ENCODE measurements around the gene INO80B. TPM values are rescaled to one million over a fixed set of nuclear protein-coding genes. Genes with fewer than 3 reads are reported as not detected.
"Not testable (repeated sequence)": the region's sequence is repeated elsewhere in the genome, so short reads cannot be mapped to it uniquely, and the experiment has no call there.

Gene INO80B
- total and polyA plus RNA-seq, 8 donors: 23.8 to 44.5 (median 34.3) TPM

GRCh38 chr2:74417763-74418162 is 37.1 kb upstream of the INO80B start:
- Histone ChIP-seq H3K4me1 (peaks cover 4 to 36% of the 10 kb centered on the region in 2 donors), H3K9me3 (no peaks in the 10 kb centered on the region), H3K27ac (no peak overlapping the region), H3K27me3 (peaks cover 0 to 36% of the 10 kb centered on the region in 2 donors), H3K4me3 (no peak overlapping the region), H3K36me3 (no peaks in the 10 kb centered on the region)
- intact Hi-C loops (cut with DNase I): no loop called here
- DNase-seq (no peak), ATAC-seq (no peak)
- TF ChIP-seq, protein P1, sequence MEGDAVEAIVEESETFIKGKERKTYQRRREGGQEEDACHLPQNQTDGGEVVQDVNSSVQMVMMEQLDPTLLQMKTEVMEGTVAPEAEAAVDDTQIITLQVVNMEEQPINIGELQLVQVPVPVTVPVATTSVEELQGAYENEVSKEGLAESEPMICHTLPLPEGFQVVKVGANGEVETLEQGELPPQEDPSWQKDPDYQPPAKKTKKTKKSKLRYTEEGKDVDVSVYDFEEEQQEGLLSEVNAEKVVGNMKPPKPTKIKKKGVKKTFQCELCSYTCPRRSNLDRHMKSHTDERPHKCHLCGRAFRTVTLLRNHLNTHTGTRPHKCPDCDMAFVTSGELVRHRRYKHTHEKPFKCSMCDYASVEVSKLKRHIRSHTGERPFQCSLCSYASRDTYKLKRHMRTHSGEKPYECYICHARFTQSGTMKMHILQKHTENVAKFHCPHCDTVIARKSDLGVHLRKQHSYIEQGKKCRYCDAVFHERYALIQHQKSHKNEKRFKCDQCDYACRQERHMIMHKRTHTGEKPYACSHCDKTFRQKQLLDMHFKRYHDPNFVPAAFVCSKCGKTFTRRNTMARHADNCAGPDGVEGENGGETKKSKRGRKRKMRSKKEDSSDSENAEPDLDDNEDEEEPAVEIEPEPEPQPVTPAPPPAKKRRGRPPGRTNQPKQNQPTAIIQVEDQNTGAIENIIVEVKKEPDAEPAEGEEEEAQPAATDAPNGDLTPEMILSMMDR (IDR thresholded peaks at IDR 0.05): no peak

- no peak for ATAC-seq
- H3K36me3 ChIP-seq: no peaks in the 10 kb centered on the region
- intact Hi-C loops (cut with DNase I): no loop called here
Measured at GRCh38 chr2:74418312-74418711, 36.6 kb upstream of the INO80B start.

DNA sequence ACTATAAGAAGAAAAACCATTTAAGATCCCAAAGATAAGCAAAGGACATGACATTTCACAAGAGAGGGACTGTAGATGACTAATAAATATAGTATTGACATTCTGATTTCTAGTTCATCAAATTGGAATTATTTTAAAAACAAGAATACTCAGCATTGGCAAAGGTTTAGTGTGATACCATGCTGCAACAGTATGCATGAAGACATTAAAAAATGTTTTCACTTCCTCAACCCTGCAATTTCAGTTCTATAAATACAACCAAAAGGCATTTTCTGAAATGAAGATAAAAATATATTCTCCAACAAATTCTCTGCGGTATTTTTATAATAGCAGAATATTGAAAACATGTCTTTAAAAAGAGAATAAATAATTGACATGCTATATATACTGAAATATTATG is 35.5 kb upstream of the INO80B start:
- Histone ChIP-seq H3K27me3 (peaks cover 0 to 26% of the 10 kb centered on the region in 2 donors), H3K4me3 (no peak overlapping the region), H3K36me3 (no peaks in the 10 kb centered on the region), H3K9me3 (no peaks in the 10 kb centered on the region), H3K27ac (no peak overlapping the region), H3K4me1 (peaks cover 4 to 35% of the 10 kb centered on the region in 2 donors)
- DNase-seq (no peak), ATAC-seq (no peak)
- TF ChIP-seq, protein P1 (IDR thresholded peaks at IDR 0.05): no peak
- intact Hi-C loops (cut with DNase I): no loop called here

More at GRCh38 chr2:74418312-74418711, 36.6 kb upstream of the INO80B start:
- peaks cover 4 to 36% of the 10 kb centered on the region in 2 donors for H3K4me1 ChIP-seq
- DNase-seq: no peak
- H3K27me3 ChIP-seq: peaks cover 0 to 36% of the 10 kb centered on the region in 2 donors
- TF ChIP-seq, protein P1 (IDR thresholded peaks at IDR 0.05): no peak
- no peak overlapping the region for H3K4me3 ChIP-seq
- no peaks in the 10 kb centered on the region for H3K9me3 ChIP-seq
- no peak overlapping the region for H3K27ac ChIP-seq

GRCh38 chr2:74420006-74420405 is 34.9 kb upstream of the INO80B start:
- Histone ChIP-seq H3K27me3 (peaks cover 0 to 19% of the 10 kb centered on the region in 2 donors), H3K9me3 (no peaks in the 10 kb centered on the region), H3K4me1 (peaks cover 4 to 28% of the 10 kb centered on the region in 2 donors), H3K36me3 (peaks cover 0 to 4% of the 10 kb centered on the region in 2 donors), H3K27ac (no peak overlapping the region), H3K4me3 (no peak overlapping the region)
- TF ChIP-seq, protein P1 (IDR thresholded peaks at IDR 0.05): no peak
- ATAC-seq (no peak), DNase-seq (no peak)
- intact Hi-C loops (cut with DNase I): no loop called here

- H3K27ac ChIP-seq; intact Hi-C loops (cut with DNase I); ATAC-seq; H3K9me3 ChIP-seq; DNase-seq; H3K36me3 ChIP-seq: not testable (repeated sequence)
- peak overlapping the region; percentile 58 to 77 for H3K4me3 ChIP-seq
- H3K27me3 ChIP-seq: peaks cover 0 to 13% of the 10 kb centered on the region in 2 donors
- peaks cover 4 to 22% of the 10 kb centered on the region in 2 donors for H3K4me1 ChIP-seq
Measured at GRCh38 chr2:74420443-74421103, 34.3 kb upstream of the INO80B start.
